ENCODE results near the gene RAB25.

Gene RAB25

GRCh38 chr1:156079762-156080161 lies 18.8 kb downstream of the RAB25 start:
- no peak for DNase-seq (ENCODE audit: low spot score)

- DNase-seq (ENCODE audit: low spot score): no peak
Measured at GRCh38 chr1:156080241-156080862, 19.4 kb downstream of the RAB25 start.

- peak; percentile 70 for DNase-seq (ENCODE audit: low spot score)
Measured at GRCh38 chr1:156080863-156081179, 19.9 kb downstream of the RAB25 start.

- no peak for DNase-seq (ENCODE audit: low spot score)
Measured at GRCh38 chr1:156081180-156081916, 20.4 kb downstream of the RAB25 start.

- peak; percentile 68 for DNase-seq (ENCODE audit: low spot score)
Measured at GRCh38 chr1:156081917-156082308, 21.0 kb downstream of the RAB25 start.

GRCh38 chr1:156082309-156083091 lies 21.5 kb downstream of the RAB25 start, which contains the start of gene MEX3A:
Gene MEX3A (minus strand): TSS chr1:156082465. CDS start chr1:156081998, 467 bp downstream.
- peak; percentile 97 for DNase-seq (ENCODE audit: low spot score)

GRCh38 chr1:156083800-156084790 lies 23.1 kb downstream of the RAB25 start:
- no peak for DNase-seq (ENCODE audit: low spot score)

GRCh38 chr1:156086256-156086662 lies 25.3 kb downstream of the RAB25 start:
- DNase-seq (ENCODE audit: low spot score): no peak

GRCh38 chr1:156089704-156090103 lies 28.7 kb downstream of the RAB25 start:
- DNase-seq (ENCODE audit: low spot score): no peak

- no peak for DNase-seq (ENCODE audit: low spot score)
Measured at GRCh38 chr1:156090138-156090839, 29.3 kb downstream of the RAB25 start.

GRCh38 chr1:156090840-156091188 lies 29.9 kb downstream of the RAB25 start:
- peak; percentile 84 for DNase-seq (ENCODE audit: low spot score)

- DNase-seq (ENCODE audit: low spot score): no peak
Measured at GRCh38 chr1:156091610-156092009, 30.6 kb downstream of the RAB25 start.

GRCh38 chr1:156095906-156096508 lies 35.0 kb downstream of the RAB25 start:
- DNase-seq (ENCODE audit: low spot score): no peak

GRCh38 chr1:156096640-156097391 lies 35.9 kb downstream of the RAB25 start:
- DNase-seq (ENCODE audit: low spot score): peak; percentile 91

GRCh38 chr1:156097499-156098178 lies 36.7 kb downstream of the RAB25 start:
- DNase-seq (ENCODE audit: low spot score): no peak

GRCh38 chr1:156098784-156099183 lies 37.8 kb downstream of the RAB25 start:
- no peak for DNase-seq (ENCODE audit: low spot score)

- DNase-seq (ENCODE audit: low spot score): no peak
Measured at GRCh38 chr1:156099282-156099681, 38.3 kb downstream of the RAB25 start.

GRCh38 chr1:156100205-156100995 lies 39.4 kb downstream of the RAB25 start:
- DNase-seq (ENCODE audit: low spot score): no peak

- no peak for DNase-seq (ENCODE audit: low spot score)
Measured at GRCh38 chr1:156101880-156102279, 40.9 kb downstream of the RAB25 start.
